Measurements from ENCODE around the gene CFAP73. TPM values are rescaled to one million over a fixed set of nuclear protein-coding genes. Genes with fewer than 3 reads are reported as not detected.

CFAP73 gene
- total and polyA plus RNA-seq, 10 of the 15 experiments (the other 5 are each of a cell fraction or from before 2014, with no cell fraction given) = 0.18 TPM; not detected in 9

- Histone ChIP-seq H4K20me1 (ENCODE audit: control insufficient read depth, insufficient read depth) (no peaks in the 10 kb centered on the region; the same call in 1 of the 2 replicates), H3K36me3 (ENCODE audit: control insufficient read depth in 2 of 2, insufficient read depth in 2 of 2, low read length in 1 of 2) (peaks cover 21 to 41% of the 10 kb centered on the region in 2 experiments; a peak in 3 of 4 replicates), H3K4me2 (ENCODE audit: control insufficient read depth, insufficient read depth) (no peak overlapping the region), H3K9me3 (replicated peaks; ENCODE audit: control insufficient read depth, insufficient read depth, low read length) (no peaks in the 10 kb centered on the region), H3K27me3 (replicated peaks in 1 of 2; ENCODE audit: control insufficient read depth in 2 of 2, insufficient read depth in 2 of 2, low read length in 1 of 2) (no peaks in the 10 kb centered on the region), H2AFZ (ENCODE audit: control insufficient read depth, low read depth, low read length) (no peak overlapping the region), H3K4me3 (no peak overlapping the region), H3K79me2 (ENCODE audit: control insufficient read depth, insufficient read depth, low read length) (no peaks in the 10 kb centered on the region), H3K4me1 (ENCODE audit: control insufficient read depth, insufficient read depth, low read length) (no peaks in the 10 kb centered on the region), H3K27ac (ENCODE audit: control insufficient read depth, insufficient read depth) (no peak overlapping the region), H3K9ac (ENCODE audit: control insufficient read depth, insufficient read depth, low read length) (no peak overlapping the region)
- TF ChIP-seq BHLHE40 (IDR thresholded peaks at IDR 0.05; ENCODE audit: borderline replicate concordance in 1 of 2, low read depth in 2 of 2, low read length in 1 of 2) (no peak), HDAC2 (IDR thresholded peaks at IDR 0.05) (no peak), ZNF24 (IDR thresholded peaks at IDR 0.05) (no peak), SP1 (IDR thresholded peaks at IDR 0.05; ENCODE audit: low read depth, low read length) (no peak), WRNIP1 (IDR thresholded peaks at IDR 0.05; ENCODE audit: borderline replicate concordance, low read depth, low read length) (no peak), ZZZ3 (IDR thresholded peaks at IDR 0.05; ENCODE audit: control insufficient read depth, insufficient read length, low read depth) (no peak), ESRRA (IDR thresholded peaks at IDR 0.05; ENCODE audit: low read length) (no peak), ZBTB11 (CRISPR knock-in tag; IDR thresholded peaks at IDR 0.05) (no peak), RELA (IDR thresholded peaks at IDR 0.05; ENCODE audit: borderline replicate concordance, partially characterized antibody) (no peak), BACH1 (IDR thresholded peaks at IDR 0.05; ENCODE audit: borderline replicate concordance) (no peak), MTA3 (IDR thresholded peaks at IDR 0.05; ENCODE audit: borderline replicate concordance, low read length) (no peak), DPF2 (IDR thresholded peaks at IDR 0.05) (no peak), HDGF (IDR thresholded peaks at IDR 0.05) (no peak)
- in situ Hi-C loops (cut with MboI) (no loop called here), intact Hi-C loops (cut with micrococcal nuclease; ENCODE audit: unreplicated experiment) (no loop called here)
- DNase-seq (ENCODE audit: low read depth, low spot score) = no peak
- no peak for ATAC-seq
- no TSS peak for BruUV-seq (replicated peaks)
- 94% methylated on average over 12 of the region's 12 CpGs for WGBS (ENCODE audit: insufficient coverage, insufficient replicate concordance, low lambda C conversion rate, missing lambda C conversion rate)
- ChIA-PET CTCF (no interaction called here), RAD21 (ENCODE audit: unreplicated experiment) (no interaction called here), POLR2A (interaction anchor here (0.5 kb wide), 1 partner anchor 20 kb away, joined by 3 read pairs; no protein-coding TSS in a partner anchor), SMC1A (ENCODE audit: uncharacterized antibody, unreplicated experiment) (no interaction called here)
- FAIRE-seq = no peak
Measured at GRCh38 chr12:113163030-113163360, 13.5 kb downstream of the CFAP73 start.
